ENCODE data around the gene PRCD. TPM values are rescaled to one million over a fixed set of nuclear protein-coding genes. Genes with fewer than 3 reads are reported as not detected.

Gene PRCD
- total RNA-seq, 4 donors from 2014 or later, result 0.26 to 13.4 (median 0.69) TPM; not detected in 1

Small RNA genes within 50 kb of the gene (small RNA-seq; reads per million reads assigned to genes)
- gene SNORD1A (not detected), gene SNORD1B (321 reads per million, percentile 96 among the genes with 10 or more reads in this experiment)

Other genes with a start within 250 kb of the PRCD start
- 1 to 10 TPM in 3 of 4 donors, under 1 TPM in 1; under 0.01 to 7.2 (median 4.4) TPM for gene QRICH2, start 231.8 kb upstream of the PRCD start, total RNA-seq
- 10 to 100 TPM; 52.4 to 82.3 (median 68.7) TPM for gene PRPSAP1, start 186.1 kb upstream of the PRCD start, total RNA-seq
- gene SPHK1, start 155.4 kb upstream of the PRCD start, total RNA-seq, result 10 to 100 TPM in 2 of 4 donors, 1 to 10 TPM in 2; 7.9 to 33.2 (median 12.0) TPM
- 10 to 100 TPM in 2 of 4 donors, 1 to 10 TPM in 2; 5.0 to 31.5 (median 17.9) TPM for gene UBE2O, start 86.9 kb upstream of the PRCD start, total RNA-seq
- not detected for gene AANAT, start 72.4 kb upstream of the PRCD start, total RNA-seq
- gene RHBDF2, start 38.6 kb upstream of the PRCD start, total RNA-seq, result 10 to 100 TPM in 2 of 4 donors, 1 to 10 TPM in 2; 3.8 to 26.1 (median 8.4) TPM
- 10 to 100 TPM in 2 of 4 donors, 1 to 10 TPM in 2; 7.8 to 33.2 (median 19.8) TPM for gene CYGB, start 2.3 kb upstream of the PRCD start, total RNA-seq
- 1 to 10 TPM in 2 of 4 donors, under 1 TPM in 1, not detected in 1; 0.59 to 9.5 (median 5.3) TPM for gene ST6GALNAC2, start 45.8 kb downstream of the PRCD start, total RNA-seq
- 10 to 100 TPM in 1 of 4 donors, 1 to 10 TPM in 3; 1.5 to 11.8 (median 3.2) TPM for gene ST6GALNAC1, start 103.7 kb downstream of the PRCD start, total RNA-seq
- gene MXRA7, start 170.9 kb downstream of the PRCD start, total RNA-seq, result 100 to 1,000 TPM; 174 to 250 (median 197) TPM
- 10 to 100 TPM in 3 of 4 donors, 1 to 10 TPM in 1; 5.9 to 40.8 (median 21.2) TPM for gene JMJD6, start 186.6 kb downstream of the PRCD start, total RNA-seq
- 10 to 100 TPM; 13.8 to 32.5 (median 21.6) TPM for gene METTL23, start 186.8 kb downstream of the PRCD start, total RNA-seq
- 100 to 1,000 TPM; 127 to 753 (median 167) TPM for gene SRSF2, start 197.3 kb downstream of the PRCD start, total RNA-seq
- 10 to 100 TPM; 32.0 to 69.2 (median 45.2) TPM for gene MFSD11, start 198.1 kb downstream of the PRCD start, total RNA-seq